Hepatocyte (in vitro differentiated cells): Measurements from ENCODE around the gene ATRAID. TPM values are rescaled to one million over a fixed set of nuclear protein-coding genes. Genes with fewer than 3 reads are reported as not detected.

Source experiments
- DNase-seq: peaks from one replicate; pipeline ENCODE4 v3.0.0-alpha.2; 2016; ENCODE audit warnings: low spot score
- H2AFZ ChIP-seq: fragments of 200-600 bp; sonication (generic); 2 replicates; pipeline ENCODE4 v1.6.0; 2016; ENCODE audit warnings: antibody characterized with exemption, mild to moderate bottlenecking
- H3K27ac ChIP-seq: fragments of 200-600 bp; sonication (generic); 2 replicates; pipeline ENCODE4 v1.5.1; 2016; ENCODE audit warnings: mild to moderate bottlenecking
- H3K27me3 ChIP-seq: fragments of 200-600 bp; sonication (generic); 2 replicates; pipeline ENCODE4 v1.6.1; 2016
- H3K36me3 ChIP-seq: fragments of 200-600 bp; sonication (generic); replicated peaks from 2 replicates; pipeline ENCODE4 v1.5.1; 2016; ENCODE audit warnings: low read depth; ENCODE audit not compliant: insufficient read depth
- H3K4me1 ChIP-seq: fragments of 200-600 bp; sonication (generic); 2 replicates; pipeline ENCODE4 v1.5.1; 2016; ENCODE audit warnings: mild to moderate bottlenecking, moderate library complexity; ENCODE audit not compliant: insufficient read depth
- H3K4me2 ChIP-seq: fragments of 200-600 bp; sonication (generic); 2 replicates; pipeline ENCODE4 v1.6.0; 2016
- H3K4me3 ChIP-seq: fragments of 200-600 bp; sonication (generic); 2 replicates; pipeline ENCODE4 v1.5.1; 2016; ENCODE audit warnings: mild to moderate bottlenecking
- H3K79me2 ChIP-seq: fragments of 200-600 bp; sonication (generic); 2 replicates; pipeline ENCODE4 v1.6.0; 2017; ENCODE audit warnings: mild to moderate bottlenecking
- H3K9me2 ChIP-seq: fragments of 200-600 bp; sonication (generic); replicated peaks from 2 replicates; pipeline ENCODE4 v1.6.0; 2017; ENCODE audit warnings: mild to moderate bottlenecking; ENCODE audit not compliant: insufficient read depth
- H3K9me3 ChIP-seq: fragments of 200-600 bp; sonication (generic); 2 replicates; pipeline ENCODE4 v1.5.1; 2016; ENCODE audit warnings: low read depth, mild to moderate bottlenecking
- H4K20me1 ChIP-seq: fragments of 200-600 bp; sonication (generic); 2 replicates; pipeline ENCODE4 v1.6.0; 2016; ENCODE audit warnings: mild to moderate bottlenecking; ENCODE audit not compliant: insufficient read depth, poor library complexity, severe bottlenecking
- CTCF ChIP-seq: fragments of 200-600 bp; sonication (generic); IDR thresholded peaks from 2 replicates; pipeline ENCODE4 v1.5.1; 2016; ENCODE audit warnings: antibody characterized with exemption, mild to moderate bottlenecking; ENCODE audit not compliant: poor library complexity
- EZH2 ChIP-seq: fragments of 200-600 bp; sonication (generic); IDR thresholded peaks from 2 replicates; pipeline ENCODE4 v1.6.1; 2016; ENCODE audit warnings: antibody characterized with exemption, mild to moderate bottlenecking, borderline replicate concordance
- EZH2phosphoT487 ChIP-seq: fragments of 200-600 bp; sonication (generic); IDR thresholded peaks from one replicate; pipeline ENCODE4 v1.6.1; 2018; ENCODE audit warnings: antibody characterized with exemption, mild to moderate bottlenecking, low read depth, moderate library complexity; ENCODE audit not compliant: unreplicated experiment, severe bottlenecking
- WGBS: methylation state at CpG from one replicate; pipeline ENCODE4 v1.1.6; 2016; ENCODE audit warnings: low lambda C conversion rate; ENCODE audit errors: missing lambda C conversion rate; 5-methylcytosine and 5-hydroxymethylcytosine counted together
- polyA plus RNA-seq: library from polyadenylated mRNA; unstranded; fragments of >200 nt; fragmentation: Nextera tagmentation; extraction: Ambion mirVana; gene quantifications from 2 replicates; pipeline ENCODE4 v1.2.1, GENCODE V29; 2016
- total RNA-seq: library from RNA; depleted of rRNA; stranded (reverse); fragments of >200 nt; gene quantifications from 2 replicates; pipeline ENCODE4 v1.2.3, GENCODE V29; 2014

Gene ATRAID
- total and polyA plus RNA-seq, 2 experiments from 2014 or later: 173 to 259 TPM

GRCh38 chr2:27217173-27218121 is 5.6 kb downstream of the ATRAID start, which contains the start of gene CAD:
TSS of gene CAD (plus strand) at chr2:27217369. CDS start at chr2:27217552, 183 bp downstream.
- Histone ChIP-seq H2AFZ (peak within 1 kb of the TSS; percentile 57), H3K9me2 (no peaks in the 10 kb centered on the region), H3K27me3 (no peaks in the 10 kb centered on the region), H3K9me3 (no peaks in the 10 kb centered on the region), H3K4me1 (peaks cover 19% of the 10 kb centered on the region), H3K79me2 (peaks cover 35% of the 10 kb centered on the region), H4K20me1 (no peaks in the 10 kb centered on the region), H3K4me2 (peak within 1 kb of the TSS; percentile 93), H3K27ac (peak within 1 kb of the TSS; percentile 91), H3K4me3 (peak within 1 kb of the TSS; percentile 37), H3K36me3 (no peaks in the 10 kb centered on the region)
- no peak for TF ChIP-seq EZH2
- TF ChIP-seq CTCF: peak; percentile 16
- WGBS: 2% methylated on average over 66 of the region's 72 CpGs
- peak; percentile 97 for DNase-seq

GRCh38 chr2:27218614-27219013 is 6.8 kb downstream of the ATRAID start:
- no peak overlapping the region for H3K4me3 ChIP-seq
- no peaks in the 10 kb centered on the region for H3K9me3 ChIP-seq
- H2AFZ ChIP-seq: no peak overlapping the region
- no peaks in the 10 kb centered on the region for H3K36me3 ChIP-seq
- WGBS: 91% methylated on average over 4 of the region's 4 CpGs
- peaks cover 11% of the 10 kb centered on the region for H3K4me1 ChIP-seq
- H3K9me2 ChIP-seq: no peaks in the 10 kb centered on the region
- H3K4me2 ChIP-seq: peak overlapping the region; percentile 93
- TF ChIP-seq EZH2phosphoT487 (no peak), CTCF (no peak), EZH2 (no peak)
- no peaks in the 10 kb centered on the region for H4K20me1 ChIP-seq
- DNase-seq: no peak
- H3K79me2 ChIP-seq: peaks cover 28% of the 10 kb centered on the region
- H3K27ac ChIP-seq: no peak overlapping the region
- no peaks in the 10 kb centered on the region for H3K27me3 ChIP-seq

- H2AFZ ChIP-seq: no peak overlapping the region
- H3K4me3 ChIP-seq: no peak overlapping the region
- no peaks in the 10 kb centered on the region for H3K9me3 ChIP-seq
- no peaks in the 10 kb centered on the region for H3K27me3 ChIP-seq
- no peaks in the 10 kb centered on the region for H3K36me3 ChIP-seq
- no peaks in the 10 kb centered on the region for H4K20me1 ChIP-seq
- H3K9me2 ChIP-seq: no peaks in the 10 kb centered on the region
- no peak overlapping the region for H3K4me2 ChIP-seq
- TF ChIP-seq EZH2phosphoT487 (no peak), EZH2 (no peak), CTCF (no peak)
- WGBS: 97% methylated on average over 2 of the region's 2 CpGs
- H3K79me2 ChIP-seq: peaks cover 23% of the 10 kb centered on the region
- peaks cover 10% of the 10 kb centered on the region for H3K4me1 ChIP-seq
- DNase-seq: no peak
- H3K27ac ChIP-seq: no peak overlapping the region
These were observed 7.2 kb downstream of the ATRAID start for GRCh38 chr2:27219091-27219490.
